WTC11 (cell line): ENCODE results near the gene ING2. TPM values are rescaled to one million over a fixed set of nuclear protein-coding genes. Genes with fewer than 3 reads are reported as not detected.

Experiments
- ATAC-seq: fragments of 200-7000 bp; cut with Tn5 transposase; 2 replicates; pipeline ENCODE4 v1.10.0; 2021; ENCODE audit warnings: mild to moderate bottlenecking, moderate library complexity
- CTCF ChIA-PET: fragments of 300-600 bp; sonication (Branson Sonifier 250); formaldehyde crosslinking; loops from one replicate; lab custom pipeline; 2021; ENCODE audit warnings: antibody characterized with exemption; lab: Charles Lee
- POLR2A ChIA-PET: fragments of 350-600 bp; sonication (Branson Sonifier 250); formaldehyde crosslinking; loops from one replicate; lab custom pipeline; 2021; ENCODE audit warnings: antibody characterized with exemption; lab: Charles Lee
- DNase-seq: peaks from one replicate; pipeline ENCODE4 v3.0.0; 2021; ENCODE audit warnings: low spot score
- H3K27ac Mint-ChIP-seq: 2 replicates; pipeline ENCODE4 v1.8.0; 2021; ENCODE audit warnings: mixed read lengths
- H3K27me3 Mint-ChIP-seq: 2 replicates; pipeline ENCODE4 v1.8.0; 2021; ENCODE audit warnings: low read depth, mild to moderate bottlenecking, moderate library complexity, mixed read lengths
- H3K36me3 Mint-ChIP-seq: 2 replicates; pipeline ENCODE4 v1.8.0; 2021; ENCODE audit warnings: mixed read lengths
- H3K4me1 Mint-ChIP-seq: 2 replicates; pipeline ENCODE4 v1.8.0; 2022; ENCODE audit warnings: mixed read lengths
- H3K4me3 Mint-ChIP-seq: 2 replicates; pipeline ENCODE4 v1.8.0; 2021; ENCODE audit warnings: mild to moderate bottlenecking, moderate library complexity, mixed read lengths
- H3K9me3 Mint-ChIP-seq: 2 replicates; pipeline ENCODE4 v1.8.0; 2021; ENCODE audit warnings: mixed read lengths
- ELF4 ChIP-seq: sonication (generic); formaldehyde crosslinking; IDR thresholded peaks from 2 replicates; pipeline ENCODE4 v1.8.1; 2022; ENCODE audit warnings: low read depth, mild to moderate bottlenecking, moderate library complexity, missing genetic modification reagents
- ESRRA ChIP-seq: sonication (generic); formaldehyde crosslinking; IDR thresholded peaks from 2 replicates; pipeline ENCODE4 v1.8.1; 2022; ENCODE audit warnings: mild to moderate bottlenecking, missing genetic modification reagents, borderline replicate concordance
- HMGA2 ChIP-seq: fragments of 250-450 bp; sonication (Bioruptor Pico); IDR thresholded peaks from 2 replicates; pipeline ENCODE4 v1.4.0; 2021; ENCODE audit warnings: mild to moderate bottlenecking, moderate library complexity
- JUN ChIP-seq: sonication (generic); formaldehyde crosslinking; IDR thresholded peaks from 2 replicates; pipeline ENCODE4 v1.8.0; 2023; ENCODE audit warnings: mild to moderate bottlenecking, missing genetic modification reagents
- KAT7 ChIP-seq: sonication (generic); formaldehyde crosslinking; IDR thresholded peaks from 2 replicates; pipeline ENCODE4 v1.8.1; 2023; ENCODE audit warnings: missing genetic modification reagents, mild to moderate bottlenecking, borderline replicate concordance
- MYBL2 ChIP-seq: sonication (generic); formaldehyde crosslinking; IDR thresholded peaks from 2 replicates; pipeline ENCODE4 v1.8.1; 2023; ENCODE audit warnings: mild to moderate bottlenecking, moderate library complexity, missing genetic modification reagents
- SOX15 ChIP-seq: fragments of 250-450 bp; sonication (Bioruptor Pico); IDR thresholded peaks from 2 replicates; pipeline ENCODE4 v1.9.0; 2021; ENCODE audit warnings: mild to moderate bottlenecking
- SP1 ChIP-seq: sonication (generic); formaldehyde crosslinking; conservative IDR thresholded peaks from 2 replicates; pipeline ENCODE4 v1.8.1; 2022; ENCODE audit warnings: missing genetic modification reagents
- TP53 ChIP-seq: sonication (generic); formaldehyde crosslinking; IDR thresholded peaks from 2 replicates; pipeline ENCODE4 v1.8.1; 2023; ENCODE audit warnings: mild to moderate bottlenecking, missing genetic modification reagents
- ZBTB21 ChIP-seq: sonication (generic); formaldehyde crosslinking; IDR thresholded peaks from 2 replicates; pipeline ENCODE4 v1.8.1; 2023; ENCODE audit warnings: mild to moderate bottlenecking, missing genetic modification reagents, borderline replicate concordance
- ZNF219 ChIP-seq: sonication (generic); formaldehyde crosslinking; IDR thresholded peaks from 2 replicates; pipeline ENCODE4 v1.8.0; 2023; ENCODE audit warnings: missing genetic modification reagents, mild to moderate bottlenecking, borderline replicate concordance
- total RNA-seq: library from RNA; stranded (reverse); gene quantifications from 3 replicates; pipeline ENCODE4 v1.2.3, GENCODE V29; 2021
- TF ChIP-seq, protein P1 (sequence below): sonication (generic); formaldehyde crosslinking; IDR thresholded peaks from 2 replicates; pipeline ENCODE4 v1.8.1; 2022; ENCODE audit warnings: low read depth, mild to moderate bottlenecking, moderate library complexity, missing genetic modification reagents, borderline replicate concordance
- TF ChIP-seq, protein P2 (sequence below): fragments of 200-600 bp; IDR thresholded peaks from 2 replicates; pipeline ENCODE4 v1.8.0; 2022; ENCODE audit warnings: antibody characterized with exemption
- TF ChIP-seq, protein P3 (sequence below): sonication (generic); formaldehyde crosslinking; IDR thresholded peaks from 2 replicates; pipeline ENCODE4 v1.8.1; 2023; ENCODE audit warnings: mild to moderate bottlenecking, missing genetic modification reagents, moderate library complexity
- TF ChIP-seq, protein P4 (sequence below): sonication (generic); formaldehyde crosslinking; IDR thresholded peaks from 2 replicates; pipeline ENCODE4 v1.8.0; 2022; ENCODE audit warnings: mild to moderate bottlenecking, missing genetic modification reagents
- TF ChIP-seq, protein P5 (sequence below): fragments of 250-450 bp; sonication (Bioruptor Pico); IDR thresholded peaks from 2 replicates; pipeline ENCODE4 v1.9.0; 2021; ENCODE audit warnings: moderate library complexity, mild to moderate bottlenecking, inconsistent platforms, borderline replicate concordance
- TF ChIP-seq, protein P6 (sequence below): sonication (generic); formaldehyde crosslinking; IDR thresholded peaks from 2 replicates; pipeline ENCODE4 v1.8.1; 2023; ENCODE audit warnings: mild to moderate bottlenecking, missing genetic modification reagents, borderline replicate concordance

Gene ING2
- total RNA-seq, 1 experiment from 2014 or later: 12.0 TPM

DNA sequence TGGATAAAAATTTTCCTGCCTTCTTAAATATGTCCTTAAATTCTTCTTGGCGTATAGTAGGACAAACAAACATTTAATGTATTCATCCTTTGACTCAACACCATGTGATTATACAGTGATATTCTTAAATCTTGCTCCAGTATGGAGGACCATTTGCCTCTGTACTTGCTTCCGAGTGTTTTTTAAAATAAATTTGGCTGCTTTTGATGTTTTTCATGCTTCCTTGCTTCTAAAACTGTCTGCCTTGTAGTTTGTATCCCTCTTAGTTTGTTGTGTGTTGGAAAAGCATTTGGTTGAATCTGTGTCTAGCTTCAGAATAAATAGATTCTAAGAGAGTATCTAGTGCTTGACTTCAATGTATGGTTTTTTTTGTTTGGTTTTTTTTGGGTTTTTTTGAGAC lies 12.3 kb downstream of the ING2 start:
- H3K4me1 Mint-ChIP-seq: peaks cover 34% of the 10 kb centered on the region
- CTCF ChIA-PET: interaction anchor here (0.7 to 1.1 kb wide), 2 partner anchors 13 to 83 kb away, joined by 3 to 5 read pairs; no protein-coding TSS in a partner anchor
- TF ChIP-seq, protein P1, sequence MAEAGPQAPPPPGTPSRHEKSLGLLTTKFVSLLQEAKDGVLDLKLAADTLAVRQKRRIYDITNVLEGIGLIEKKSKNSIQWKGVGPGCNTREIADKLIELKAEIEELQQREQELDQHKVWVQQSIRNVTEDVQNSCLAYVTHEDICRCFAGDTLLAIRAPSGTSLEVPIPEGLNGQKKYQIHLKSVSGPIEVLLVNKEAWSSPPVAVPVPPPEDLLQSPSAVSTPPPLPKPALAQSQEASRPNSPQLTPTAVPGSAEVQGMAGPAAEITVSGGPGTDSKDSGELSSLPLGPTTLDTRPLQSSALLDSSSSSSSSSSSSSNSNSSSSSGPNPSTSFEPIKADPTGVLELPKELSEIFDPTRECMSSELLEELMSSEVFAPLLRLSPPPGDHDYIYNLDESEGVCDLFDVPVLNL (CRISPR knock-in tag): no peak
- TF ChIP-seq JUN (CRISPR knock-in tag) (no peak), SOX15 (no peak), KAT7 (CRISPR knock-in tag) (no peak), SP1 (CRISPR knock-in tag) (no peak), ELF4 (CRISPR knock-in tag) (no peak), ZBTB21 (CRISPR knock-in tag) (no peak), HMGA2 (CRISPR knock-in tag) (no peak), TP53 (no peak), MYBL2 (CRISPR knock-in tag) (no peak), ESRRA (CRISPR knock-in tag) (no peak), ZNF219 (CRISPR knock-in tag) (no peak)
- TF ChIP-seq, protein P2, sequence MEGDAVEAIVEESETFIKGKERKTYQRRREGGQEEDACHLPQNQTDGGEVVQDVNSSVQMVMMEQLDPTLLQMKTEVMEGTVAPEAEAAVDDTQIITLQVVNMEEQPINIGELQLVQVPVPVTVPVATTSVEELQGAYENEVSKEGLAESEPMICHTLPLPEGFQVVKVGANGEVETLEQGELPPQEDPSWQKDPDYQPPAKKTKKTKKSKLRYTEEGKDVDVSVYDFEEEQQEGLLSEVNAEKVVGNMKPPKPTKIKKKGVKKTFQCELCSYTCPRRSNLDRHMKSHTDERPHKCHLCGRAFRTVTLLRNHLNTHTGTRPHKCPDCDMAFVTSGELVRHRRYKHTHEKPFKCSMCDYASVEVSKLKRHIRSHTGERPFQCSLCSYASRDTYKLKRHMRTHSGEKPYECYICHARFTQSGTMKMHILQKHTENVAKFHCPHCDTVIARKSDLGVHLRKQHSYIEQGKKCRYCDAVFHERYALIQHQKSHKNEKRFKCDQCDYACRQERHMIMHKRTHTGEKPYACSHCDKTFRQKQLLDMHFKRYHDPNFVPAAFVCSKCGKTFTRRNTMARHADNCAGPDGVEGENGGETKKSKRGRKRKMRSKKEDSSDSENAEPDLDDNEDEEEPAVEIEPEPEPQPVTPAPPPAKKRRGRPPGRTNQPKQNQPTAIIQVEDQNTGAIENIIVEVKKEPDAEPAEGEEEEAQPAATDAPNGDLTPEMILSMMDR: no peak
- TF ChIP-seq, protein P3, sequence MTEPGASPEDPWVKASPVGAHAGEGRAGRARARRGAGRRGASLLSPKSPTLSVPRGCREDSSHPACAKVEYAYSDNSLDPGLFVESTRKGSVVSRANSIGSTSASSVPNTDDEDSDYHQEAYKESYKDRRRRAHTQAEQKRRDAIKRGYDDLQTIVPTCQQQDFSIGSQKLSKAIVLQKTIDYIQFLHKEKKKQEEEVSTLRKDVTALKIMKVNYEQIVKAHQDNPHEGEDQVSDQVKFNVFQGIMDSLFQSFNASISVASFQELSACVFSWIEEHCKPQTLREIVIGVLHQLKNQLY (CRISPR knock-in tag): no peak
- TF ChIP-seq, protein P4, sequence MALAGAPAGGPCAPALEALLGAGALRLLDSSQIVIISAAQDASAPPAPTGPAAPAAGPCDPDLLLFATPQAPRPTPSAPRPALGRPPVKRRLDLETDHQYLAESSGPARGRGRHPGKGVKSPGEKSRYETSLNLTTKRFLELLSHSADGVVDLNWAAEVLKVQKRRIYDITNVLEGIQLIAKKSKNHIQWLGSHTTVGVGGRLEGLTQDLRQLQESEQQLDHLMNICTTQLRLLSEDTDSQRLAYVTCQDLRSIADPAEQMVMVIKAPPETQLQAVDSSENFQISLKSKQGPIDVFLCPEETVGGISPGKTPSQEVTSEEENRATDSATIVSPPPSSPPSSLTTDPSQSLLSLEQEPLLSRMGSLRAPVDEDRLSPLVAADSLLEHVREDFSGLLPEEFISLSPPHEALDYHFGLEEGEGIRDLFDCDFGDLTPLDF (CRISPR knock-in tag): no peak
- TF ChIP-seq, protein P5, sequence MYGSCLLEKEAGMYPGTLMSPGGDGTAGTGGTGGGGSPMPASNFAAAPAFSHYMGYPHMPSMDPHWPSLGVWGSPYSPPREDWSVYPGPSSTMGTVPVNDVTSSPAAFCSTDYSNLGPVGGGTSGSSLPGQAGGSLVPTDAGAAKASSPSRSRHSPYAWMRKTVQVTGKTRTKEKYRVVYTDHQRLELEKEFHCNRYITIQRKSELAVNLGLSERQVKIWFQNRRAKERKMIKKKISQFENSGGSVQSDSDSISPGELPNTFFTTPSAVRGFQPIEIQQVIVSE (CRISPR knock-in tag): no peak
- TF ChIP-seq, protein P6, sequence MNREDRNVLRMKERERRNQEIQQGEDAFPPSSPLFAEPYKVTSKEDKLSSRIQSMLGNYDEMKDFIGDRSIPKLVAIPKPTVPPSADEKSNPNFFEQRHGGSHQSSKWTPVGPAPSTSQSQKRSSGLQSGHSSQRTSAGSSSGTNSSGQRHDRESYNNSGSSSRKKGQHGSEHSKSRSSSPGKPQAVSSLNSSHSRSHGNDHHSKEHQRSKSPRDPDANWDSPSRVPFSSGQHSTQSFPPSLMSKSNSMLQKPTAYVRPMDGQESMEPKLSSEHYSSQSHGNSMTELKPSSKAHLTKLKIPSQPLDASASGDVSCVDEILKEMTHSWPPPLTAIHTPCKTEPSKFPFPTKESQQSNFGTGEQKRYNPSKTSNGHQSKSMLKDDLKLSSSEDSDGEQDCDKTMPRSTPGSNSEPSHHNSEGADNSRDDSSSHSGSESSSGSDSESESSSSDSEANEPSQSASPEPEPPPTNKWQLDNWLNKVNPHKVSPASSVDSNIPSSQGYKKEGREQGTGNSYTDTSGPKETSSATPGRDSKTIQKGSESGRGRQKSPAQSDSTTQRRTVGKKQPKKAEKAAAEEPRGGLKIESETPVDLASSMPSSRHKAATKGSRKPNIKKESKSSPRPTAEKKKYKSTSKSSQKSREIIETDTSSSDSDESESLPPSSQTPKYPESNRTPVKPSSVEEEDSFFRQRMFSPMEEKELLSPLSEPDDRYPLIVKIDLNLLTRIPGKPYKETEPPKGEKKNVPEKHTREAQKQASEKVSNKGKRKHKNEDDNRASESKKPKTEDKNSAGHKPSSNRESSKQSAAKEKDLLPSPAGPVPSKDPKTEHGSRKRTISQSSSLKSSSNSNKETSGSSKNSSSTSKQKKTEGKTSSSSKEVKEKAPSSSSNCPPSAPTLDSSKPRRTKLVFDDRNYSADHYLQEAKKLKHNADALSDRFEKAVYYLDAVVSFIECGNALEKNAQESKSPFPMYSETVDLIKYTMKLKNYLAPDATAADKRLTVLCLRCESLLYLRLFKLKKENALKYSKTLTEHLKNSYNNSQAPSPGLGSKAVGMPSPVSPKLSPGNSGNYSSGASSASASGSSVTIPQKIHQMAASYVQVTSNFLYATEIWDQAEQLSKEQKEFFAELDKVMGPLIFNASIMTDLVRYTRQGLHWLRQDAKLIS (CRISPR knock-in tag): no peak
- TF ChIP-seq, all 79 proteins: peak for 0

More for the DNA sequence above, 12.3 kb downstream of the ING2 start:
- ATAC-seq: no peak
- Mint-ChIP-seq H3K36me3 (peaks cover 7% of the 10 kb centered on the region; the same call in 1 of the 2 replicates), H3K4me3 (no peak overlapping the region), H3K27me3 (no peaks in the 10 kb centered on the region), H3K27ac (no peak overlapping the region), H3K9me3 (no peaks in the 10 kb centered on the region)
- POLR2A ChIA-PET: no interaction called here
- no peak for DNase-seq
